H1 (cell line): Measurements from ENCODE around the gene CSNK1A1. TPM values are rescaled to one million over a fixed set of nuclear protein-coding genes. Genes with fewer than 3 reads are reported as not detected.

Source experiments
- CTCF ChIA-PET: fragments of 300-600 bp; sonication (Branson Sonifier 250); formaldehyde crosslinking; loops from one replicate; lab custom pipeline; 2021; ENCODE audit not compliant: partially characterized antibody; lab: Charles Lee
- POLR2A ChIA-PET: fragments of 300-600 bp; sonication (Branson Sonifier 250); formaldehyde crosslinking; loops from one replicate; lab custom pipeline; 2021; ENCODE audit warnings: inconsistent platforms; ENCODE audit not compliant: partially characterized antibody; lab: Charles Lee
- DNase-seq, 2 experiments: peaks; one replicate each; pipeline versions ENCODE4 v3.0.0 to v3.0.0-alpha.2; 2010 to 2022; ENCODE audit warnings: low spot score in 2 of 2, low read depth in 1 of 2, mixed read lengths in 1 of 2
- FAIRE-seq: peaks from 2 replicates; lab custom pipeline; 2011; peaks lifted over from hg19 to GRCh38; lab: Jason Lieb, UNC
- H2AFZ ChIP-seq: 2 replicates; pipeline ENCODE4 v1.8.1; 2012; ENCODE audit warnings: low read length, inconsistent platforms
- H2AK5ac ChIP-seq: 2 replicates; pipeline ENCODE4 v1.6.1; 2013; ENCODE audit warnings: low read depth, low read length
- H2BK120ac ChIP-seq: replicated peaks from 2 replicates; pipeline ENCODE3; 2013; ENCODE audit warnings: low read depth, low read length, inconsistent platforms
- H2BK12ac ChIP-seq: 2 replicates; pipeline ENCODE4 v1.6.1; 2013; ENCODE audit warnings: low read depth, low read length
- H2BK15ac ChIP-seq: 2 replicates; pipeline ENCODE4 v1.6.1; 2013; ENCODE audit warnings: low read length
- H2BK20ac ChIP-seq: 2 replicates; pipeline ENCODE4 v1.6.1; 2013; ENCODE audit warnings: low read length
- H2BK5ac ChIP-seq: 2 replicates; pipeline ENCODE4 v1.6.1; 2013; ENCODE audit warnings: low read depth, low read length
- H3K14ac ChIP-seq: 2 replicates; pipeline ENCODE4 v1.6.1; 2013; ENCODE audit warnings: inconsistent platforms; ENCODE audit not compliant: insufficient read length
- H3K18ac ChIP-seq: 2 replicates; pipeline ENCODE4 v1.6.1; 2013; ENCODE audit warnings: low read length; ENCODE audit errors: extremely low read depth
- H3K23ac ChIP-seq: 2 replicates; pipeline ENCODE4 v1.6.1; 2013; ENCODE audit warnings: inconsistent platforms; ENCODE audit not compliant: insufficient read length
- H3K23me2 ChIP-seq: 2 replicates; pipeline ENCODE4 v1.6.1; 2013; ENCODE audit warnings: low read depth, low read length
- H3K27ac ChIP-seq: 2 replicates; pipeline ENCODE4 v1.6.1; 2011; ENCODE audit warnings: low read depth, low read length, inconsistent platforms
- H3K27me3 ChIP-seq, 4 experiments: replicated peaks in 1 of 4; 1 replicate in 1 of 4; 2 replicates in 3 of 4; pipeline versions ENCODE4 v1.6.1 to v1.8.1; 2011 to 2013; ENCODE audit warnings: low read length in 3 of 4, mild to moderate bottlenecking in 3 of 4, inconsistent platforms in 2 of 4, mixed read lengths in 2 of 4, moderate library complexity in 1 of 4; ENCODE audit not compliant: control insufficient read depth in 3 of 4, insufficient read depth in 3 of 4; ENCODE audit errors: extremely low read depth in 1 of 4
- H3K36me3 ChIP-seq, 4 experiments: 2 replicates each; pipeline versions ENCODE4 v1.6.1 to v1.8.1; 2011 to 2013; ENCODE audit warnings: mild to moderate bottlenecking in 4 of 4, low read length in 3 of 4, moderate library complexity in 2 of 4, control low read depth in 1 of 4, inconsistent platforms in 1 of 4; ENCODE audit not compliant: insufficient read depth in 4 of 4, control insufficient read depth in 2 of 4
- H3K4ac ChIP-seq: replicated peaks from 2 replicates; pipeline ENCODE3; 2013; ENCODE audit warnings: low read length, low read depth, mixed read lengths, inconsistent platforms; ENCODE audit not compliant: insufficient read length
- H3K4me1 ChIP-seq, 4 experiments: replicated peaks in 1 of 4; 1 replicate in 1 of 4; 2 replicates in 3 of 4; pipeline versions ENCODE4 v1.6.1 to v1.8.1; 2011 to 2013; ENCODE audit warnings: low read length in 3 of 4, inconsistent platforms in 2 of 4, mixed read lengths in 1 of 4; ENCODE audit not compliant: insufficient read depth in 4 of 4, control insufficient read depth in 3 of 4
- H3K4me2 ChIP-seq, 2 experiments: 2 replicates each; pipeline versions ENCODE4 v1.6.1 to v1.8.1; 2011 to 2013; ENCODE audit warnings: low read depth in 2 of 2, low read length in 2 of 2, control low read depth in 1 of 2, inconsistent platforms in 1 of 2, mild to moderate bottlenecking in 1 of 2; ENCODE audit not compliant: insufficient read depth in 1 of 2
- H3K4me3 ChIP-seq, 4 experiments: fragments of 200-600, 300-600 bp in 1 of 4; sonication (generic), shearing (Covaris generic), sonication (Bioruptor Twin) in 1 of 4; 2 replicates each; pipeline versions ENCODE4 v1.5.1 to v1.8.1; 2011 to 2016; ENCODE audit warnings: low read length in 4 of 4, low read depth in 3 of 4, control low read depth in 2 of 4, inconsistent platforms in 2 of 4, mild to moderate bottlenecking in 2 of 4, mixed read lengths in 1 of 4, moderate library complexity in 1 of 4; ENCODE audit not compliant: insufficient read depth in 2 of 4; ENCODE audit errors: extremely low read depth in 1 of 4
- H3K56ac ChIP-seq: replicated peaks from 2 replicates; pipeline ENCODE3; 2013; ENCODE audit warnings: low read depth, mild to moderate bottlenecking, mixed read lengths, low read length, inconsistent platforms; ENCODE audit not compliant: insufficient read length
- H3K79me1 ChIP-seq: 2 replicates; pipeline ENCODE4 v1.6.1; 2013; ENCODE audit warnings: low read depth, low read length, control low read depth
- H3K79me2 ChIP-seq, 2 experiments: 2 replicates each; pipeline versions ENCODE4 v1.6.1 to v1.8.1; 2012 to 2013; ENCODE audit warnings: low read length in 2 of 2, mild to moderate bottlenecking in 2 of 2, inconsistent platforms in 1 of 2; ENCODE audit not compliant: insufficient read depth in 2 of 2, control insufficient read depth in 1 of 2
- H3K9ac ChIP-seq, 4 experiments: replicated peaks in 1 of 4; 1 replicate in 1 of 4; 2 replicates in 3 of 4; pipeline versions ENCODE4 v1.6.1 to v1.8.1; 2011 to 2013; ENCODE audit warnings: low read depth in 3 of 4, low read length in 3 of 4, control low read depth in 2 of 4, mild to moderate bottlenecking in 2 of 4, moderate library complexity in 2 of 4, inconsistent platforms in 1 of 4; ENCODE audit errors: extremely low read depth in 1 of 4
- H3K9me3 ChIP-seq, 2 experiments: 2 replicates each; pipeline versions ENCODE4 v1.6.1 to v1.8.1; 2012 to 2013; ENCODE audit warnings: mild to moderate bottlenecking in 2 of 2, moderate library complexity in 2 of 2, control low read depth in 1 of 2, inconsistent platforms in 1 of 2, low read depth in 1 of 2, low read length in 1 of 2, mixed read lengths in 1 of 2; ENCODE audit not compliant: insufficient read depth in 2 of 2
- H4K20me1 ChIP-seq, 2 experiments: replicated peaks in 1 of 2; 2 replicates each; pipeline versions ENCODE3 to v1.8.1; 2011 to 2013; ENCODE audit warnings: inconsistent platforms in 2 of 2, low read length in 2 of 2, mild to moderate bottlenecking in 1 of 2; ENCODE audit not compliant: insufficient read depth in 2 of 2, control insufficient read depth in 1 of 2
- H4K5ac ChIP-seq: 2 replicates; pipeline ENCODE4 v1.6.1; 2013; ENCODE audit warnings: low read length, low read depth, mixed read lengths, inconsistent platforms; ENCODE audit not compliant: insufficient read length
- H4K8ac ChIP-seq: 2 replicates; pipeline ENCODE4 v1.8.0; 2013; ENCODE audit warnings: mild to moderate bottlenecking, moderate library complexity, low read length, inconsistent platforms; ENCODE audit not compliant: insufficient read depth; ENCODE audit errors: extremely low read depth
- H4K91ac ChIP-seq: replicated peaks from 2 replicates; pipeline ENCODE3; 2013; ENCODE audit warnings: low read length, mixed read lengths, inconsistent platforms; ENCODE audit not compliant: insufficient read length
- SRF ChIP-seq: IDR thresholded peaks from 2 replicates; pipeline ENCODE4 v1.6.1; 2011; ENCODE audit warnings: mild to moderate bottlenecking, low read depth, low read length, moderate library complexity
- WGBS, 2 experiments: shearing (Covaris generic) in 1 of 2; methylation state at CpG; one replicate each; pipeline versions ENCODE4 v1.1.6 to v1.1.7; 2013 to 2015; ENCODE audit warnings: low lambda C conversion rate in 2 of 2, mixed read lengths in 2 of 2, inconsistent platforms in 1 of 2, low coverage in 1 of 2, missing lambda C conversion rate in 1 of 2; ENCODE audit not compliant: insufficient replicate concordance in 2 of 2, insufficient coverage in 1 of 2, insufficient read length in 1 of 2; ENCODE audit errors: extremely low coverage in 1 of 2, missing lambda C conversion rate in 1 of 2; 5-methylcytosine and 5-hydroxymethylcytosine counted together
- polyA plus RNA-seq, 7 experiments: library from polyadenylated mRNA; depleted of rRNA in 3 of 7; stranded (reverse) in 5 of 7; unstranded in 2 of 7; fragments of >200 nt in 5 of 7; fragments of 200-250 nt in 2 of 7; gene quantifications; 1 replicate in 5 of 7; 2 replicates in 1 of 7; 4 replicates in 1 of 7; pipeline versions ENCODE4 v1.2.1 to v1.2.3, GENCODE V29; 2011 to 2013; ENCODE audit warnings: missing spikeins in 2 of 7, mixed read lengths in 2 of 7
- total RNA-seq: library from RNA; stranded (reverse); fragmentation: NEBNext Ultra II Directional; extraction: Animal tissue kit (Norgen Biotek cat#: 25700); gene quantifications from 2 replicates; pipeline ENCODE4 v1.2.1, GENCODE V29; 2021

Gene CSNK1A1
- total and polyA plus RNA-seq, 2 of the 8 experiments (the other 6 are each of a cell fraction or from before 2014, with no cell fraction given) = 61.2 to 244 TPM

GRCh38 chr5:149521739-149522685, 29.2 kb downstream of the CSNK1A1 start:
- H3K18ac ChIP-seq = no peak overlapping the region
- WGBS, 2 experiments = 95% methylated on average over 15 of the region's 15 CpGs; no CpG with 5 or more reads in 1 of the 2 experiments
- H2BK120ac ChIP-seq = no peak overlapping the region
- ChIA-PET CTCF (interaction anchor here (0.6 to 1.7 kb wide), 8 partner anchors 11 to 1097 kb away, joined by 3 to 10 read pairs (median 4); partner anchors contain the start of gene CSNK1A1), POLR2A (interaction anchor here (1.1 to 1.5 kb wide), 3 partner anchors 24 to 40 kb away, joined by 3 to 8 read pairs (median 4); no protein-coding TSS in a partner anchor)
- H4K91ac ChIP-seq = no peak overlapping the region
- H4K8ac ChIP-seq = no peak overlapping the region
- no peak overlapping the region for H3K4me3 ChIP-seq
- H2AK5ac ChIP-seq = no peak overlapping the region
- H4K20me1 ChIP-seq = peaks cover 13 to 30% of the 10 kb centered on the region in 2 experiments
- no peak overlapping the region for H3K56ac ChIP-seq
- H2BK15ac ChIP-seq = no peak overlapping the region
- no peak overlapping the region for H2BK5ac ChIP-seq
- peaks cover 0 to 51% (median 8%) of the 10 kb centered on the region in 4 experiments; a peak in 5 of 8 replicates for H3K36me3 ChIP-seq
- H3K4me2 ChIP-seq = no peak overlapping the region
- H3K4ac ChIP-seq = no peak overlapping the region
- H3K27ac ChIP-seq = no peak overlapping the region
- DNase-seq = no peak
- no peak overlapping the region for H3K14ac ChIP-seq
- peaks cover 0 to 15% (median 10%) of the 10 kb centered on the region in 4 experiments; a peak in 4 of 7 replicates for H3K4me1 ChIP-seq
- no peak overlapping the region for H4K5ac ChIP-seq
- H3K23me2 ChIP-seq = no peaks in the 10 kb centered on the region
- no peak for TF ChIP-seq SRF
- no peak for FAIRE-seq
- H3K9me3 ChIP-seq = no peaks in the 10 kb centered on the region
- no peak overlapping the region for H2AFZ ChIP-seq
- no peaks in the 10 kb centered on the region for H3K27me3 ChIP-seq
- H3K79me1 ChIP-seq = no peaks in the 10 kb centered on the region; the same call in 1 of the 2 replicates
- no peak overlapping the region for H2BK12ac ChIP-seq
- no peak overlapping the region for H3K9ac ChIP-seq
- H3K23ac ChIP-seq = no peak overlapping the region
- H3K79me2 ChIP-seq = peaks cover 18 to 100% of the 10 kb centered on the region in 2 experiments
- no peak overlapping the region for H2BK20ac ChIP-seq
